Fibroblast of the conjunctiva (primary cell): ENCODE data around the gene SIRPB2.

Source experiments
- DNase-seq: peaks from one replicate; pipeline ENCODE4 v3.0.0-alpha.2; 2010; ENCODE audit warnings: low read depth

Gene SIRPB2

GRCh38 chr20:1491281-1491840 lies at the start of gene SIRPB2:
TSS of gene SIRPB2 (minus strand) at chr20:1491420. CDS start at chr20:1491359, 61 bp downstream.
- no peak for DNase-seq

- DNase-seq, result no peak
Measured at GRCh38 chr20:1539816-1540419, 48.7 kb upstream of the SIRPB2 start.

GRCh38 chr20:1538655-1539054 lies 47.4 kb upstream of the SIRPB2 start:
- DNase-seq, result no peak

DNA sequence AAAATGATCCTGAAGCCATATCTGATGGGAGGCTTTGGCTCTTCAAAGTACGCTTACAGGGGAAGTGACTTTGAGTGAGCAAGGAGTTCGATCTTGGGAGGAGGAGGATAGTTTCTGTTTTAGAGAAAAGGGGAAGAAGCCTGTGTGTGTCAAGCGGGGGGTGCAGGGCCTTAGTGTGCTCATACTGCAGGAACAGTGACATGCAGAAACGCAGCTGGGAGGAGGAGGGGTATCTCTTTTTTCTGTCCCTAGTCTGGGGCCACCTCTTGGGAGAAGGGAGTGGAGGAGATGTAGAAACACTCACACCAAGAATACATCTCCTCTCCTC lies 46.5 kb upstream of the SIRPB2 start:
- DNase-seq, result no peak

DNA sequence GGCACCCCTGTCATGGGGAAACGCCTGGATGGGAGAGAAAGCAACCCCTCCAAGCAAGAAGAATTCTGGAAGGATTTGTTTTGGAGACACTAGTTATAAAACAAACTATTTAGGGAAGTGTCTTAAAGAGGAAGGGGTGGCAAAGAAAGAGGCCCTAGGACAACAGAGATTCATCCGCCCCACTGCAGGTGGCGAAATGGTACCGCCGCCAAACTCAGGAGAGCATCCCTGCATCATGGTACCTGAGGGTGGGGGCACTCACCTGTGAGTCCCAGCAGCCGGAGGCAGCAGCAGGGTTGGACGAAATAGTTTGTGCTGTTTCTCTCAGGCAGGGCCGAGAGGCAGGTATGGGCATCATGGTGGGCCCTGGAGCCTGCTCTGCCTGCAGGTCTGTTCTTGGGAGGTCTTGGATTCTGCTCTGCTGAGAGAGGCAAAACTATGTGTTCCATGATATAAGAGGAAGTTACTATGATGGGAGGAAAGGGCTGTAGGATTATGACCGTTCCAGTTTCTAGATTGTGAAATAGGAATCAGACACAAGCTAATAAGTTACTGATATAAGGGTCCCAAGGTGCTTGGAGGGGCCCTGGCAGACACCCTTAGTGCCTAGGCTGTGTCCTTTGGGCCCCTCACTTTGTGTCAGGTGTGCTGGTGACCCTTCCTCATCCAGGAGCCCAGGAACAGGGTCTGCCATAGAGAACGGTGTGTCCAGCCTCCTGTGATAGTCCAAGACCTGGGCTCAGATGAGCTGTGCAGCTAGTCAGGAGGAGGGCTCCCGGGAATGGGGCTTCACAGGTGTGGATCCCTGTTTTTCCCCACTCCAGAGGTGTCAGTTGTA lies 45.9 kb upstream of the SIRPB2 start:
- no peak for DNase-seq

- DNase-seq, result no peak
Measured at GRCh38 chr20:1535420-1536175, 44.4 kb upstream of the SIRPB2 start.

DNA sequence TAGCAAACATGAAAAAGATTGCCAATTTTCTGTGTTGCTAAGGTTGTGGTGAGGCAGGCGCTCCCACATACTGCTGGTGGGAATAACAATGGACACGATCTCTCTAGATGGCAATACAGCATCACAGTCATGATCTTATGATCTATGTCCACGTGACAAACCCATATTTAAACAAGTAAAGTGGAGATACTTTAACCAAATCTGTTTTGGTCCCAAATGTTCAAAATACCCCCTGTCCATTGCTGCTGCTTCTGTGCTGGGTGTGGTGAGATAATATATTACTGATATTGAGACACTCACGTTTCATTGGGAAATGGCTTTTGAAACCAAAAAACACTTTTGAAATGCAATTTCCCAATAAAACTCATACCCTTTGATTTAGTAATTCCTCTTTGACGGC lies 43.3 kb upstream of the SIRPB2 start:
- DNase-seq, result no peak

DNA sequence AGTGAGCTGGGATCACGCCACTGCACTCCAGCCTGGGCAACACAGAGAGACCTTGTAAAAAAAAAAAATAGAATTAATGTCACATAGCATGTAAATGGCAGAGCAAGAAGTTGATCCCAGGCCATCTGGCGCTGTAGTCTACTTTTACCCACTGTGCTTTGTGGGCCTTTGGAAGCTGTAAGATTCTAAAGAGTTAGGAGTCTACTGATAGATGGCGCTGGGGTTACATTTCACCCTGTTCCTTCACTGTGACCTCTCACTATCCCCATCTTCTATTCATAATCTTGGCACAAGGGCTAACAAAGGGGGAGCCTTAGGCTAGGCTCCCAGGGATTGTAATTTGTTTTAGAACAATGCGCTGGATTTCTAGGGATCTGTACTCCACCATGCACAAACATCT lies 41.8 kb upstream of the SIRPB2 start:
- DNase-seq, result no peak

DNA sequence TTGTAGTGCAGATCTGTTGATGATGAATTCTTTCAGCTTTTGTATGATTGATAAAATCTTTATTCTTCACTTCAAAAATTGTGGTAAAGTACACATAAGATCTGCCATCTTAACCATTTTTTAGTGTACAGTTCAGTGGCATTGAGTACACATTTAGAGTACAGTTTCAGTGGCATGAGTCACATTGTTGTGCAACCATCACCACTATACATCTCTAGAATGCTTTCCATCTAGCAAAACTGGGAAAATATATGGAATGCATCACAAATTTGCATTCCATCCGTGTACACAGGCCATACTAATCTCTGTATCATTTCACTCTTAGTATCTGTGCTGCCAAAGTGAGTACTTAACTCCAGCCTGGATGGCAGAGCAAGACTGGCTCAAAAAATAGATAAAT lies 37.6 kb upstream of the SIRPB2 start:
- no peak for DNase-seq

DNA sequence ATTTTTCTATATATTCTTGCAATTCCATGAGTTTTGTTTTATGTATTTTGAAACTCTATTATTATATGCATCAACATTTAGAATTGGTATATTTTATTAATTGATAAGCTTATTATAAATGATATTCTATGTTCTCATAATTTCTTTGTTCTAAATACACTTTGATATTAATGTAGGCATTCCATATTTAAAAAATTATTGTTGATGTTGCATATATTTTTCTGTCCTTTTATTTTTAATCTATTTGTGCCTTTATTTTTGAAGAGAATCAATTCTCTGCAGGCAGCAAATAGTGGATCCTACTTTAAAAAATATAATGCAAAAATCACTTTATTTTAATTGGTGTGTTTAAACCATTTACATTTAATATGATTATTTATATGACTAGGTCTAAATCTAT lies 36.7 kb upstream of the SIRPB2 start:
- no peak for DNase-seq

DNA sequence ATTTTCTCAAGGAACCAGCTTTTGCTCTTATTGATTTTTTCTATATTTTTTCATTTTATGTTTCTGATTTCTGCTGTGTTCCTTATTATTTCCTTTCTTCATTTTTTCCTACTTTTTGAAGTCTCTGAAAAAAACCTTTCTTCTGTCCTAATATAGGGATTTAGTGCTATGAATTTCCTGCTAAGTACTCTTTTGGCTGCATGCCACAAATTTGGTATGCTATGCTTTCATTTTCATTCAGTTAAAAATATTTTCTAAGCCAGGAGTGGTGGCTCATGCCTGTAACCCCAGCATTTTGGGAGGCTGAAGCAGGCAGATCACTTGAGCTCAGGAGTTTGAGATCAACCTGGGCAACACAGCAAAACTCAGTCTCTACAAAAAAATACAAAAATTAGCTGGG lies 35.7 kb upstream of the SIRPB2 start:
- DNase-seq, result no peak

DNA sequence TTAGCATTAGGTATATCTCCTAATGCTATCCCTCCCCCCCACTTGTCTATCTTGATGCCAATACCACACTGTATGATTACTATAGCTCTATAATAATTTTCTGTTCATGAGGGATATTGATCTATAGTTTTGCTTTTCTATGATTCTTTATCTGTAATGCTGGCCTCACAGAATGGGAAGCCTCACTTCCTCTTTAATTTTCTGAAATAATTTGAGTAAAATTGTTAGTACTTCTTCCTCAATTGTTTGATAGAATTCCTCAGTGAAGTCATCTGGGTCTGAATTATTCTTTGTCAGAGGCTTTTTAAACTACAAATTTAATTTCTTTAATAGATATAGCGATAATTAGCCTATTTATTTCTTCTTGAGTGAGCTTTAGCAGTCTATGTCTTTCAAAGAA lies 35.1 kb upstream of the SIRPB2 start:
- DNase-seq, result no peak

GRCh38 chr20:1524004-1524403 lies 32.8 kb upstream of the SIRPB2 start:
- no peak for DNase-seq

GRCh38 chr20:1517010-1517409 lies 25.8 kb upstream of the SIRPB2 start:
- no peak for DNase-seq

DNA sequence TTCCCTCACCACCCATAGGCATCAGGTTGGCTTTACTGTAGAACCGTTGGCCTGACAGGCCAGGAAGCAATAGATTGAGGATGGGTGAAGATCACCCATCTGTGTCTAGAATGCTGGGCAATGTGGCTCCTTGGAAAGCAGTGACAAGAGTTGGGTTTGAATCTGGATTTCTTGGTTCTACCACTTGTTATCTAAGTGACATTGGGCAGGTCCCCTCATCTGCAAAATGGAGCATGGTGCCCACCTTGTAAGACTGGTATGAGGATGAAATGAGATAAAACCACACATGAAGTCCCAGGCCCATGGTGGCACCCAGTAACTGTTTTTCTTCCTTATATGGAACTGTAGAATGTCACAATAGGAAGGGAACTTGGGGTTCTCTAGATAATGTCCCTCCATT lies 22.6 kb upstream of the SIRPB2 start:
- no peak for DNase-seq

GRCh38 chr20:1509237-1509636 lies 18.0 kb upstream of the SIRPB2 start:
- DNase-seq, result no peak

GRCh38 chr20:1508574-1508973 lies 17.4 kb upstream of the SIRPB2 start:
- no peak for DNase-seq

- no peak for DNase-seq
Measured at GRCh38 chr20:1507276-1507675, 16.1 kb upstream of the SIRPB2 start.

- DNase-seq, result no peak
Measured at GRCh38 chr20:1505871-1506270, 14.7 kb upstream of the SIRPB2 start.

DNA sequence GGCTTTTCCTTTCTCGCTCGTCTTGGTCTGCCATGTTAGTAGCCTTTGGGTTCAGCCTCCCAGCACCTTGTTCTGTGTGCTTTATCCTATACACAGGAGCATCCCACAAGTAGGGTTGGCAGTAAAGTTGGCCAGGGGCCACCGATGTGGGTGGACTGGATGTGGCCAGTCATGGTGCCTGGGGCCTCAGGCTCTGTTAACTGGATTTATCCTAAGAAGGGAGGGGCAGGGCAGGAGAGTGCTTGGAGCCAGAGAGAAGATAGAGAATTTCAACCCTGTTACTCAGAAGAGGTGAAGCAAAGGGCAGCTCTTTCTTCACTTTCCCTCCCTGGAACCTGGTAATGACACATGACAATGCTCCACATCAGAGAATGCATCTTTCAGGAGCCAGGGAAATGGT lies 14.1 kb upstream of the SIRPB2 start:
- no peak for DNase-seq

GRCh38 chr20:1503564-1504227 lies 12.5 kb upstream of the SIRPB2 start:
- DNase-seq, result peak; percentile 84

- no peak for DNase-seq
Measured at GRCh38 chr20:1500496-1500895, 9.3 kb upstream of the SIRPB2 start.
